ENCODE data around the gene EEF2K.
"Not testable (repeated sequence)": the region's sequence is repeated elsewhere in the genome, so short reads cannot be mapped to it uniquely, and the experiment has no call there.

Gene EEF2K

DNA sequence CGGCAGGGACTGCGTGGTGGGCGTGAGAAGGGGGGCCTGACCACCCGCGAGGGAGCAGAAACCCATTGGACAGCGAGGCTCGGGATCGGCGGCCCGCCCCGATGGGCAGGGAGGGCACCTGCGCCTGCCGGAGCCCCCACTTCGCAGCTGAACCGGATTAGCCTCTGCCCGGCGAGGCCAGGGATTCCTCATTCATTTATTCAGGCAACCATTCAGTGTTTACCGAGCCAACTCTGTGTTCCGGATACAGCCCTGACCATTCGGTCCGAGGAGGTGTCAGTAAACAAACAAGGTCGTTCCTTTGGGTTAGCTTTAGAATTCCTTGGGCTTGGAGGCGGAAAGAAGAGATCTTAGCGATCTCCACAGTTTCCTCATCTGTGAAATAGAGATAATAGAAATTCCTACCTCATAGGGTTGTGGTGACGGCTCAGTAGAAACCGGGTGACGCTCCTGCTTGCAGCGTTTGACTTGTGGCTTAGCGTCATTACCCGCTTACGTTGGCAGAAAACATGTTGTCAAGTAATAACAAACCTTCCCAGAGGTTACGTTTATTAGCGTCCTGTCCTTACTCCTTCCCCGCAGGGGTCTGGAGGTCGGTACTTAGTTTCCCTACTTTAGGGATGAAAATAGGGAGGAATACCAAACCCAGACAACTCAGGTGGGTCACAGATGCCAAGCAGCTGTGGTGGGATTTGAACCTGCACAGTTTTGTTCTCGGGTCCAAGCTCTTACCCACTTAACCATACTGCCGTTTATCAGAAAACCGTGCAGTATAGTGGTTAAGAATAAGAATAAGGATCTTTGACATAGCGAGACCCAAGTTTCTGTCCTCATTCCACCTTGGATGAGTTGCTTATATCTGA, 92.0 kb downstream of the EEF2K start:
- DNase-seq, result peak; percentile 91

DNA sequence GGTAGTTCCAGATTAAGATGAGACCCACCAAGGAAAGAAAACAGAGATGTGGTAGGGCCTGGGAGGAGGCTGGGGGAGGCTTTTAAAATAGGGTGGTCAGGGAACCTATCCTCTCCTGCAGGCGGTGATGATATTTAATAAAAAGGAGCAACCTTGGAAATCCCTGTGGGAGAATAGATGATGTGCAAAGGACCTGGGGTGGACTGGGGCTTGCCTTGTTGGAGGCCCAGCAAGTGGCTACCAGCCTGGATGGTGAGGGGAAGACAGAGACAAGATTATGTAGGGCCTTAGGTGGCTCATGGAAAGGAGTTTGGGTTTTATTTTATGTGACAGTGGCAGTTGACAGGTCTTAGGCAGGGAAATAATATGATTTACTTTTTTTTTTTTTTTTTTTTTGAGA, 93.0 kb downstream of the EEF2K start:
- no peak for DNase-seq

DNA sequence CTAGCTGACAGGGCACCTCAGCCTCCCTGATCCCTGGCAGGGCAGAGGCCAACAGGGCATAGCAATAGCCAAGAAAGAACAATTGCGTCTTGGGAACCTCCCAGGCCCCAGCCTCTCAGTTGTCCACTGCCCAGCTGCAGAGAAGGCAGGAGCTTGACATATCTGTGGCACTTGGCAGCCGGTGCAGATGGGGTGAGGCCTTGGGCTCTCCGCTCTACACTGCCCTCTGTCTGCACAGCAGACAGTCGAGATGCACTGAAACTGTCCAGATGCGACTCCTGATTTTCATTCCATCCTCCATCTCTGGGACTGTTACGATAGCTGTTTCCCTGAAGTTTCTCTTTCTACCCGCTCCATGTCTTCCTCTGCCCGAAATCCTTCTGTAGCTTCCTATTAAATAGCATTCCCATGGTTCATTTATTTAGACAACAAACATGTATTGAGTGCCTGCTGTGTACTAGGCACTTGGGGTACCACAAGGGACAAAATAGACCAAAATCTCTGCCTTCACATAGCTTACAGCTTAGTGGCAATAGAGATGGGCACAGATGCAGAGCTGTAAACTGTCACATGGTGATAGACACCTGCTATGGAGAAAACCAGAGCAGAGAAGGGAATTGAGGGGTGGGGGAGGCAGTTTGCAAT, 94.5 kb downstream of the EEF2K start:
- peak; percentile 75 for DNase-seq

DNA sequence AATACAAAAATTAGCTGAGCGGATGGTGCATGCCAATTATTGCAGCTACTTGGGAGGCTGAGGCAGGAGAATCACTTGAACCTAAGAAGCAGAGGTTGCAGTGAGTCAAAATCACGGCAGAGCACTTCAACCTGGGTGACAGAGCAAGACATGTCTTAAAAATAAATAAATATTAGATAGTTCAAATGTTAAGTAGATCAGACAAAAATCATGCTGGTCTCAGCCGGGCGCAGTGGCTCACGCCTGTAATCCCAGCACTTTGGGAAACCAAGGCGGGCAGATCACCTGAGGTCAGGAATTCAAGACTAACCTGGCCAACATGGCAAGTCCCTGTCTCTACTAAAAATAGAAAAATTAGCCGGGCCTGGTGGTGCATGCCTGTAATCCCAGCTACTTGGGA, 95.3 kb downstream of the EEF2K start:
- not testable (repeated sequence) for DNase-seq

DNA sequence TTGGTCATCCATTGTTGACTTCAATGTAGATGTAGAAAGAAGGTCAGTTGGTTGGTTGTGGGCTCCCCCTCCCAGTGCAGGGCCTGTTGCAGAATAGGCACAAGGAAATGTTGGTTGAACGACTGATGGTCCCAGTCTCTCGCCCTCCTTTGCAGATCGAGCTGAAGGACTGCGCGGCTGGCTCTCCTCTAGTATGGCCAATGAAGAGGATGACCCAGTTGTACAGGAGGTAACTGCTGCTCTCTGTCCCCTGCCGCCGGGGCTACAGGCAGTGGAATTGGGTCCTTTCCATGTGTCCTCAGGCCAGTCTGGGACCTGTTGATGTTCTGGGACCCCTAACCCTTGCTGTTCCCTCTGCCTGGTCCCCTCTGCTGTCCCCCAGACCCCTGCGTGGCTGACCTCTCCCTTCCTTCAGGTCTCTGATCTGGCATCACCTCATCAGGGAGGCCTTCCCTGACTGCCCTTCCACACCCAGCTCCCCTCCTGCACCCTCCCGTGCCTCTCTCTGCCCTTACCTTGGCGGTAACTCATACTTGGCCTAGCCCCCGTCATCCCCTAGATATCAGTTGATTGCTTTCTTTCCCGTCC, 96.8 kb downstream of the EEF2K start:
- no peak for DNase-seq

DNA sequence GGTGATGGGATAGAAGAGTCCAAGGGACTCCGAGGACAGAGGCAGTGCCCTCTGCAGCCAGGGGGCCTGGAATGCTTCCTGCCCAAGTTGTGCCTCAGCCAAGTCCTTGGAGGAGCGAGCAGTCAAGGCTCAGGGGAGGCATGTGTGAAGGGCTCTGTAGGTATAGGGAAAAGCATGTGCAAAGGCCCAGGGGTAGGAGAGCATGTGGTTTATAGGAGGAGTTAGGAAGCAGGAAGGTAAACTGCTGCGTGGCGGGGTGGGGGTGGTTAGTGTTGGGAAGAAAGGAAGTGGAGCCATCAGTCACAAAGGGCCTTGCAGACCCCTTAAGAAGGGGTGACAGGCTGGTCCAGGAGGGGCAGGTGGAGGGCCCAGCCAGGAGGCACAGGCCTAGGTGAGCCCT, 98.3 kb downstream of the EEF2K start:
- DNase-seq, result no peak

DNA sequence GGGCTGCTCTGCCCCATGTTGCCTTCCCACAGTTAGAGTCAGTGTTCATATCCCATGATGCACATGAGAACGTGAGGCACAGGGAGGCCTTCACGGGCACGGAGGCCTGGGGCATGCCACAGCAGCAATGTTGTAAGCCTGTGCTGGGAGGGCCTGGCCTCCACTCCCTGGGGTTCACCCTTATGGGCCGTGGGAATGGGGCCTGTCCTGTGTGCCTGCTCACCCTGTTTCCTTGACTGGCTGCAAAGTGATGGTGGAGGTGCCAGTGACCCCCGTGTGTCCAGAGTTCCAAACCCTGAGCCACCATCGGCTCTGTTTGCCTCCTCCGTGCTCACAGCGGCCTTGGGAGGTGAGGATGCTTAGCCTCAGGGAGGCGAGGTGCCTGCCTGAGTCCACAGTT, 100.7 kb downstream of the EEF2K start:
- no peak for DNase-seq

DNA sequence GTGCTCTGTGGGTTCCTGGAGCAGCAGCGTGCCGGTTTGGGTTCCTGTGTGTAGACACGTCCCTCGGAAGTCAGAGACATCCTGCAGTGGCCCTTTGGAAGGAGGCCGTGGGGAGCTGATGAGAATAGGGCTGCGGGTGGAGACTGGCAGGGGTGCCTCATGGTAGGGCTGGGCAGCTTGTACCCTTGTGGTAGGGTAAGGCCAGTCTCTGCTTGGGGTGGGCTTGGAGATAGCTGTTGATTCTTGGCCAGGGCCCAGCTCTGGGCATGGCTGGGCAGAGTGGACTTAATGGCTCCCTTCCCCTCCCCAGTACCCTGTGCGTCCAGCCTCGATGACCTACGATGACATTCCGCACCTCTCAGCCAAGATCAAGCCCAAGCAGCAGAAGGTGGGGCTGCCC, 101.8 kb downstream of the EEF2K start:
- no peak for DNase-seq

DNA sequence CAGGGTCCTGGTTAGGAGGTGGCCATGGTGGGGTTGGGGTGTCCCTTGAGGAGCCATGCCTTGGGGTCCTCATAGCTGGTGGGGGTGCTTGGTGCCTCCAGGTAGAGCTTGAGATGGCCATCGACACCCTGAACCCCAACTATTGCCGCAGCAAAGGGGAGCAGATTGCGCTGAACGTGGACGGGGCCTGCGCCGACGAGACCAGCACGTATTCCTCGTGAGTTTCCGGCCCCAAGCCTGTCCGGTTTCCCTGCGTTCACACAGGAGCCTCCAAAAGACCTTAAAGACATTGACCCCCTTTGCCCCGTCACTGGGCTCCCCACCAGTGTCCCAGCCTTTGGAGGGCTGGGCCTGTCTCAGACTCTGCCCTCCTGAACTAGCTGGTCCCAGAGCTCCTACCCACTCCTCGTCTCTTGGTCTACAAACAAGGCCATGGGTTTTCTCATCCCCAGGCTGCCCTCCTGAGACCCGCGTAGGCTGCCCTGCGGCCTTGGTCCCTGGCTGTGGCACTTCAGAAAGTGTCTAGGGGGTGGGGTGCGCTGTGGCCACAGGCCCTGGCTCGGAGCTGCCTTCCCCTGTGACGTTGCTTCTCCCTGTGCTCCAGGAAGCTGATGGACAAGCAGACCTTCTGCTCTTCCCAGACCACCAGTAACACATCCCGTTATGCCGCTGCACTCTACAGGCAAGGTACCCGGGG, 102.9 kb downstream of the EEF2K start:
- no peak for DNase-seq

DNA sequence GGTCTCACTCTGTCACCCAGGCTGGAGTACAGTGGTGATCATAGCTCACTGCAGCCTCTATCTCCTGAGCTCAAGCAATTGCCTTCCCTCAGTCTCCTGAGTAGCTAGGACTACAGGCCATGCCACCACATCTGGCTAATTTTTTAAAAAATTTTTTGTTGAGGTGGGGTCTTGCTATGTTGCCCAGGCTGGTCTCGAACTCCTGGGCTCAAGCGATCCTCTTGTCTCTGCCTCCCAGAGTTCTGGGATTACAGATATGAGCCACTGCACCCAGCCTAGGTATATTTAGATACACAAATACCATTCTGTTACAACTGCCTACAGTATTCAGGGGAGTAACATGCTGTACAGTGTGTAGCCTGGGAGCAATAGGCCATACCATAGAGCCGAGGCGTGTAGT, 105.4 kb downstream of the EEF2K start:
- no peak for DNase-seq

DNA sequence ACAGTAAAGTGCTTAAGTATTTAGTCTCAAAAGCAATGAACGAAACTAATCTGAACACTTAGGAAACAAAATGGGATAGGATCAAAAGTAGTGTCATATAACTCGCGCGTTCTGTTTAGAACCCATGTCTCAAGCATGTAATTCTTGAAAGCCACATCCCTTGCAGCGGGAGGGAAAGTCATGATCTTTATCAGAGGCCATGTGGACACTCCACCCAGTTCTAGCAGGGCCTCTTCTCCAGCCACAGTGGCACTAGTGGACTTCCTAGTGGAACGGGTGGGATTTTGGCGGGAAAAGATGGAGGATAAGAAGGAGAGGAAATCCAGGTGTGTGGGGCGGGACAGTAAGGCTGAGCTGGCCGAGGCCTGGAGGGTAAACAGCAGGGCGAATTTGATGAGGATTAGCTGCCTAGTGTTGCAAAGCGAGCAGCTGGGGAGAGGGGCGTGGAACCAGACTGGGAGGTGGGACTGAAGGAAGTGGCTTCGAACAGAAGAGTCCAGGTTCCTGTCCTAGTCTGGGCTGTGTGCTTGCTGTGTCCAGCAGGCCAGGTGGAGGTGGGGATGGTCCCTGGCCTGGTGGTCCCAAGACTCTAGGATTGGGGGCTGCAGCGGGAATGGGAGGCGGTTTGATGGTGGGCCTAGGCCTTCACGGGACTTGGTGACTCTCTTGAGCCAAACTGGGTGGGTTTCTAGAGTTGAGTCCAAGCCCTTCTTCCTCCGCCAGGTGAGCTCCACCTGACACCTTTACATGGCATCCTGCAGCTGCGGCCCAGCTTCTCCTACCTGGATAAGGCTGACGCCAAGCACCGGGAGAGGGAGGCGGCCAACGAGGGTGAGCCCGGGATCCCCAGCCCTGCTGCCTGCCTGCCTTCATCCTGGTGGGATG, 107.1 kb downstream of the EEF2K start:
- peak; percentile 96 for DNase-seq

DNA sequence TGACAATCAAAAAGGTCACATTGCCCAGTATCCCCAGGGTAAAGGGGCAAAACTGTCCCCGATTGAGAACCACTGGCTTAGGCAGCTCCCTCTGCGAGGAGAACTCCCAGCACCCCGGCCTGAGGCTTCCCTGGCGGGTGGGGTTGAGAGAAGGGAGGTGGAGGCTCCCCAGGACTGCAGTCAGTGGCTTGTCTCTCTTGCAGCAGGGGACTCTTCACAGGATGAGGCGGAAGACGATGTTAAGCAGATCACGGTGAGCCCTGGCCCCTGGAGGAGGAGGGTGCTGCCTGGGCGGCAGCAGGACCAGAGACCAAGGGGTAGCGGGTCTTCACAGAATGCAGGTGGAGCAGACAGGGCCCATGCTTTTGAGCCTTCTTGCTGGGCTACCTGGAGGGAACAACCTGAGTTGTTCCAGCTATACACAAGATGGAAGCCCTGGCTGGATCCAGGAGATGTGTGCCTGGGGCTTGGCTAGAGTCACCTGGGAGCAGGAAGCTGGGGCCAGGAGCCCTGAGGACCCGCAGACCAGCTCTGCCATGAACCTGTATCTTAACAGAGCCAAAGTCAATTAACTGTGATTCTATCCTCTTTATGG, 107.9 kb downstream of the EEF2K start:
- no peak for DNase-seq

DNA sequence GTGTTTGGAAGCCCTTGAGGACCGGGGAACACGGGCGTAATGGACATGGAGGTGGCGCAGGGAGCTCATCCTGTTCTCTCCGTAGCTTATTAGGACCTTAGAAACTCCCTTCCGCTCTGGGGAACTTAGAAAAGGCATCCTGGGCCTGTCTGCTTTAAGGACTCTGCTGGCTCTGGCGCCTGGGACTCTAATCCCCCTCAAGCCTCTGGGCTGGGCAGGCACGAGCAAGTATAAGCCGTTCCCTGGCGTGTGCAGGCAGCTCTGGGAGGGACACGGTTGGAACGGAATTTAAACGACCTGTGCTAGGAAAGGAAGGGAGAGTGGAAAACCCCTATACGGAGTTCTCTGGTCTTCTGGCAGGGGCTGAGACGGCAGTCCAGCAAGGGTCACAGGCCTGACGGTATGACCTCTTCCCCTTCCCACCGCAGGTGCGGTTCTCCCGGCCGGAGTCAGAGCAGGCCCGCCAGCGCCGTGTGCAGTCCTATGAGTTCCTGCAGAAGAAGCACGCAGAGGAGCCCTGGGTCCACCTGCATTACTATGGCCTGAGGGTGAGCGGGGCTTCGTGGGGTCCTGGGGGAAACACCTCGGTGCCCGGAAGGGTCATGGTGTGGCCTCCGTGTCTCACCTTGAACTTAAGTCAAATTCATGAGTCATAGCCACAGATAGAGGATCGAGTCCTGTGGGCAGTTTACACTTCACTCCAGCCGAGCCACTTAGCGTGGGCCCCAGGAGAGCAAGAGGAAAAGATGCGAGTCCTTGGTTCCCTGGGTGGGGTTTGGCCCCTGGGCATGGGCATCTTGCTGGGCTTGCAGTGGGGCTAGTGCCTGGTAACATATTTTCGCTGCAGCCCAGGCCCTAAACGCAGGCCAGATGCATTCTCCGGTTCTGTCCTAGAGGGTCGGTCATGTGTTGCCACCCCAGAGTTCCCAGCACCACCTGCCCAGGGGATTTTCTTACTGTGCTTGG, 108.9 kb downstream of the EEF2K start:
- peak; percentile 66 for DNase-seq

DNA sequence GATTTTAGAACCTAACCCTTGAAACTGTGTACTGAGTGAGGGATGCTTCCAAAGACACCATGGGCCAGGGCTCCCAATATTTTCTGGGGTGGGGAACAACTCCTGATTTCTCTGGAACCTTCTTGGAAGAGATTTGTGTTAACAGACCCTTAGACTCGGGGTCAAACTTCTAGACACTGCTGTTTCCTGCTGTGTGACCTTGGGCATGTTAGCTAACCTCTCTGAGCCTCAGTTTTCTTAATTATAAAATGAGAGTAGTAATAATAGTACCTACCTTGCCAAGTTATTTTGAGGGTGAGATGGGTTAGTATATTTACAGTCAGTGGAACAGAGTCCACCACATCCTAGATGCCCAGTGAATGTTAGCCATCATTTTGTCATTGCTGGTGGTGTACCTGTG, 109.9 kb downstream of the EEF2K start:
- no peak for DNase-seq

DNA sequence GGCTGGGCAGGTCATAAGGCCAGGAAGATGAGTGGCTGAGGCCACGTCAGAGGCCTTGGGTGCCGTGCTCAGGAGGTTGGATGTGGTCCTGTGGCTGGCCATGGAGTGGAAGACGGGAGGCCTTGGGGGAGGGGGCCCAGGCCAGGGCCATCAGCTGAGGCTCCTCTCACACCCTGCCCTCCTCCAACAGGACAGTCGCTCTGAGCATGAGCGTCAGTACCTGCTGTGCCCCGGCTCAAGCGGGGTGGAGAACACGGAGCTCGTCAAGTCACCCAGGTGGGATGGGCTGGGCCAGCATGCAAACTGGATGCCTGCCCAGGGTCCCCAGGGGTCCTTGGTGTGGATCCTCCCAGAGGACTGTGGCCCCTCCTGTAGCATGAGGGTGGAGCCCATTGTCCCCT, 110.3 kb downstream of the EEF2K start:
- DNase-seq, result no peak

DNA sequence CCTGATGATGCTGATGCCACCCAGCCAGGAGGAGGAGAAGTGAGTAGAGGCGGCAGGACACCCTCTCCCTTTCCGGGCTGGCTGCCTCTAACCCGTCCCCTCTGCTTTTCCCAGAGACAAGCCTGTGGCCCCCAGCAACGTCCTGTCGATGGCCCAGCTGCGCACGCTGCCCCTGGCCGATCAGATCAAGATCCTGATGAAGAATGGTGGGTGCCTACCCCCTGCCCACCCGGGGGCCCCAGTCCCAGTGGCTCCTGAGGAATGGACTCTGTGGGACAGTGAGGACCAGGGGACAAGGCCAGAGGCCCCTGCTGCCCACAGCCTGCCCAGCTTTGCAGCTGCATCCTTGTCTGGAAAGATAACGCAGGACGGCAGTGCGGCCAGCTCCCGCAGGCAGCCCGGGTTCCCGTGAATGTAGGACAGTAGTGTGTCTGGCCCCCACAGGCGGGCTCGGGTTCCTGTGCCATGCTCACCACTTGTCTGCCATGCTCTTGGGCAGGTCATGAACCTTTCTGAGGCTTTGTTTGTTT, 111.0 kb downstream of the EEF2K start:
- DNase-seq, result no peak

DNA sequence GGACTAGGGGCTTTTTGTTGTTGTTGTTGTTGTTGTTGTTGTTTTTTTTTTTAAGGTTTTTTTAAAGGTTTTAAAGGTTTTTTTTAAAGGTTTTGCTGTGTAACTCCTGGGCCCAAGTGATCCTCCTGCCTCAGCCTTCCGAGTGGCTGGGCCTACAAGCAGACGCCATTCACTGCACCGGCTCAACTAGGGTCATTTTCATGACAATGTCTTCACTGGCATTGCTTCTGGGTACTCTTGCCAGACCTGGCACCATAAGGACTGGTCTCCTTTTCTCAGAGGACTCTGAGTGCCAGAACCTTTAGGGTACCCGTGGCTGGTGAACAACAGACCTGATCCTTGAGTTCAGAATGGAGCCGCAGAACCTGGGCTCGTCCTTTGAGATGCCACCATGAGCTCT, 111.5 kb downstream of the EEF2K start:
- DNase-seq, result no peak

DNA sequence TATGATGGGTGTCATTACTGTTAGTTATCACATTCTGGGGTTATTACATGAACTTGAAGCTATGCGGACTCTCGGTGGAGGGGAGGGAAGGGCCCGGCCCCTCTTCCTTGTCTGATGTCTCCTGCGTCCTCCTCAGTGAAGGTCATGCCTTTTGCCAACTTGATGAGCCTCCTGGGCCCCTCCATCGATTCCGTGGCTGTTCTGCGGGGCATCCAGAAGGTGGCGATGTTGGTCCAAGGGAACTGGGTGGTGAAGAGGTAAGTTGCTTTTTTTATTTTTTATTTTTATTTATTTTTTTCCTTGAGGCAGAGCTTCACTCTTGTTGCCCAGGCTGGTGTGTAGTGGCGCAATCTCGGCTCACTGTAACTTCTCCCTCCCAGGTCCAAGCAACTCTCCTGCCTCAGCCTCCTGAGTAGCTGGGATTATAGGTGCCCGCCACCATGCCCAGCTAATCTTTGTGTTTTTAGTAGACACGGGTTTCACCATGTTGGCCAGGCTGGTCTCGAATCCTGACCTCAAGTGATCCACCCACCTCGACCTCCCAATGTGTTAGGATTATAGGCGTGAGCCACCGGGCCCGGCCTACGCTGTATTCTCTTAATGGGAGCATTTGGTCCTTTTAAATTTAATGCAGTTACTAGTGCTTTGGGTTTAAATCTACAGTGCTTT, 112.7 kb downstream of the EEF2K start:
- peak; percentile 53 for DNase-seq

DNA sequence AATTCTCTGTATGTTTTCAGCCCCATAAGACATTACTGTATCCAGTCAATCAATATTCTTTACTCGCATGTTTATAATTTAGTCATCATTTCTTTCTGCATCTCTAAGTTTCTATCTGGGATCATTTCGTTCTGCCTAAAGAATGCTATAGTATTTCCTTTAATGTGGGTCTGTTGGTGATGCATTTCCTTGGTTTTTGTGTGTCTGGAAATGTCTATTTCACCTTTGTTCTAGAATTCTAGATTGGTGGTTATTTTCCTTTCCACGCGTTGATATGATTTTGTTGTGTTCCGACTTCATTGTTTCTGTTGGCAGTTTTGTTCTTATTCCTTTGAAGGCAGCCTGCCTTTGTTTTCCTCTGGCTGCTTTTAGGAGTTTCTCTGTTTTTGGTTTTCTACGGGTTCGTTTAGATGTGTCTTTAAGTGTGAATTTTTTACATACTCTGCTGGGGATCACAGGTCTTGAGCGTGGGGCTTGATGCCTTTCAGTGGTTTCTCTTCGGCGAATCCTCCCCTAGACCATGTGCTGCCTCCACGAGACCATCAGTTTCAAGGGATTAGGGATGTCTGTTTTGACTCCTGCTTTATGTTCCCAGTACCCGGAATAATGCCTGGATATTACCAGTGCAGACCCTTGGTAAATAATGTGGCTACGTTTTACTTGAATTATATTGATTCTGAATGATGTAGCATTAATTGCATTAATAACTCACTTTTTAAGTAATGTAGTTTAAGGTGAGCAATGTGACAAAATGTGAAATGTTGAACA, 114.7 kb downstream of the EEF2K start:
- peak; percentile 87 for DNase-seq

Measured in NCI-H82 (cell line).